ENCODE results near the gene VPS37B. TPM values are rescaled to one million over a fixed set of nuclear protein-coding genes. Genes with fewer than 3 reads are reported as not detected.

The VPS37B gene
- total RNA-seq, 1 experiment from 2014 or later, result 24.0 TPM

DNA sequence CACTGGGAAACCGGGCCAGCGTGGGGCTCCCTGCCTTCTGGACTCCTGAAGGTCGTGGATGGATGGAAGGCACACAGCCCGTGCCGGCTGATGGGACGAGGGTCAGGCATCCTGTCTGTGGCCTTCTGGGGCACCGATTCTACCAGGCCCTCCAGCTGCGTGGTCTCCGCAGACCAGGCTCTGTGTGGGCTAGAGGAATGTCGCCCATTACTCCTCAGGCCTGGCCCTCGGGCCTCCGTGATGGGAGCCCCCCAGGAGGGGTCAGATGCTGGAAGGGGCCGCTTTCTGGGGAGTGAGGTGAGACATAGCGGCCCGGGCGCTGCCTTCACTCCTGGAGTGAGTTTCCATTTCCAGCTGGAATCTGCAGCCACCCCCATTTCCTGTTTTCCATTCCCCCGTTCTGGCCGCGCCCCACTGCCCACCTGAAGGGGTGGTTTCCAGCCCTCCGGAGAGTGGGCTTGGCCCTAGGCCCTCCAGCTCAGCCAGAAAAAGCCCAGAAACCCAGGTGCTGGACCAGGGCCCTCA, 33.8 kb downstream of the VPS37B start:
- no TSS peak for BruUV-seq (replicated peaks)
- POLR2A ChIA-PET, result no interaction called here
- CTCF ChIA-PET, result interaction anchor here (0.6 to 2.4 kb wide), 2 partner anchors 14 to 91 kb away, joined by 3 to 6 read pairs; no protein-coding TSS in a partner anchor
- TF ChIP-seq, protein P1, sequence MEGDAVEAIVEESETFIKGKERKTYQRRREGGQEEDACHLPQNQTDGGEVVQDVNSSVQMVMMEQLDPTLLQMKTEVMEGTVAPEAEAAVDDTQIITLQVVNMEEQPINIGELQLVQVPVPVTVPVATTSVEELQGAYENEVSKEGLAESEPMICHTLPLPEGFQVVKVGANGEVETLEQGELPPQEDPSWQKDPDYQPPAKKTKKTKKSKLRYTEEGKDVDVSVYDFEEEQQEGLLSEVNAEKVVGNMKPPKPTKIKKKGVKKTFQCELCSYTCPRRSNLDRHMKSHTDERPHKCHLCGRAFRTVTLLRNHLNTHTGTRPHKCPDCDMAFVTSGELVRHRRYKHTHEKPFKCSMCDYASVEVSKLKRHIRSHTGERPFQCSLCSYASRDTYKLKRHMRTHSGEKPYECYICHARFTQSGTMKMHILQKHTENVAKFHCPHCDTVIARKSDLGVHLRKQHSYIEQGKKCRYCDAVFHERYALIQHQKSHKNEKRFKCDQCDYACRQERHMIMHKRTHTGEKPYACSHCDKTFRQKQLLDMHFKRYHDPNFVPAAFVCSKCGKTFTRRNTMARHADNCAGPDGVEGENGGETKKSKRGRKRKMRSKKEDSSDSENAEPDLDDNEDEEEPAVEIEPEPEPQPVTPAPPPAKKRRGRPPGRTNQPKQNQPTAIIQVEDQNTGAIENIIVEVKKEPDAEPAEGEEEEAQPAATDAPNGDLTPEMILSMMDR (IDR thresholded peaks at IDR 0.05; ENCODE audit: insufficient read depth in 1 of 2, low read depth in 1 of 2, low read length in 1 of 2, severe bottlenecking in 1 of 2, unreplicated experiment in 1 of 2), result no peak
- H3K4me3 ChIP-seq (ENCODE audit: low read depth, low read length), result no peak overlapping the region
- H3K9me3 Mint-ChIP-seq (ENCODE audit: unreplicated experiment), result no peaks in the 10 kb centered on the region
- peaks cover 34% of the 10 kb centered on the region for H3K36me3 Mint-ChIP-seq (ENCODE audit: insufficient read depth, unreplicated experiment)
- no peaks in the 10 kb centered on the region for H3K36me3 ChIP-seq (ENCODE audit: control insufficient read depth, insufficient read depth, low read length)
- no peaks in the 10 kb centered on the region for H3K27me3 Mint-ChIP-seq (ENCODE audit: insufficient read depth, unreplicated experiment)
- no peaks in the 10 kb centered on the region for H3K27me3 ChIP-seq (replicated peaks; ENCODE audit: control insufficient read depth, insufficient read depth, low read length)
- no peaks in the 10 kb centered on the region for H3K4me1 Mint-ChIP-seq (ENCODE audit: low read depth, unreplicated experiment)
- intact Hi-C loops (cut with micrococcal nuclease; ENCODE audit: unreplicated experiment), result loop anchor here (10.0 kb wide), 1 partner anchor 227 kb away; no protein-coding TSS in a partner anchor
- no peak overlapping the region for H3K27ac Mint-ChIP-seq (ENCODE audit: unreplicated experiment)
- peaks cover 8% of the 10 kb centered on the region; the same call in 1 of the 2 replicates for H3K4me1 ChIP-seq
- DNase-seq, result peak in 1 of 2 experiments; percentile 12
- no peaks in the 10 kb centered on the region for H3K9me3 ChIP-seq
- no peak overlapping the region for H3K4me3 Mint-ChIP-seq (ENCODE audit: unreplicated experiment)

DNA sequence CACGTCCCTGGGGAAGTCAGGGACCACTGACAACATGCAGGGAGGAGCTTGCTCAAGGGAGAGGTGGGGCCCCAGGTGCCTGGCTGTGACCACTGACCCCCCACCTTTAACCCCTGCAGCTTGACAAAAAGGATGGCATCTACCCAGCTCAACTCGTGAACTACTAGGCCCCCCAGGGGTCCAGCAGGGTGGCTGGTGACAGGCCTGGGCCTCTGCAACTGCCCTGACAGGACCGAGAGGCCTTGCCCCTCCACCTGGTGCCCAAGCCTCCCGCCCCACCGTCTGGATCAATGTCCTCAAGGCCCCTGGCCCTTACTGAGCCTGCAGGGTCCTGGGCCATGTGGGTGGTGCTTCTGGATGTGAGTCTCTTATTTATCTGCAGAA, 34.3 kb downstream of the VPS37B start:
- Mint-ChIP-seq H3K9me3 (ENCODE audit: unreplicated experiment) (no peaks in the 10 kb centered on the region), H3K4me3 (ENCODE audit: unreplicated experiment) (no peak overlapping the region), H3K4me1 (ENCODE audit: low read depth, unreplicated experiment) (no peaks in the 10 kb centered on the region), H3K27me3 (ENCODE audit: insufficient read depth, unreplicated experiment) (no peaks in the 10 kb centered on the region), H3K27ac (ENCODE audit: unreplicated experiment) (no peak overlapping the region), H3K36me3 (ENCODE audit: insufficient read depth, unreplicated experiment) (peaks cover 30% of the 10 kb centered on the region)
- H3K4me1 ChIP-seq, result peaks cover 8% of the 10 kb centered on the region; the same call in 1 of the 2 replicates
- intact Hi-C loops (cut with micrococcal nuclease; ENCODE audit: unreplicated experiment), result loop anchor here (10.0 kb wide), 1 partner anchor 227 kb away; no protein-coding TSS in a partner anchor
- H3K4me3 ChIP-seq (ENCODE audit: low read depth, low read length), result no peak overlapping the region
- BruUV-seq (replicated peaks), result no TSS peak
- POLR2A ChIA-PET, result no interaction called here
- H3K9me3 ChIP-seq, result no peaks in the 10 kb centered on the region
- TF ChIP-seq, protein P1 (IDR thresholded peaks at IDR 0.05; ENCODE audit: insufficient read depth in 1 of 2, low read depth in 1 of 2, low read length in 1 of 2, severe bottlenecking in 1 of 2, unreplicated experiment in 1 of 2), result no peak
- no peaks in the 10 kb centered on the region for H3K36me3 ChIP-seq (ENCODE audit: control insufficient read depth, insufficient read depth, low read length)
- CTCF ChIA-PET, result interaction anchor here (0.5 to 2.4 kb wide), 2 partner anchors 91 to 110 kb away, joined by 5 to 6 read pairs; no protein-coding TSS in a partner anchor
- no peak for DNase-seq
- no peaks in the 10 kb centered on the region for H3K27me3 ChIP-seq (replicated peaks; ENCODE audit: control insufficient read depth, insufficient read depth, low read length)

DNA sequence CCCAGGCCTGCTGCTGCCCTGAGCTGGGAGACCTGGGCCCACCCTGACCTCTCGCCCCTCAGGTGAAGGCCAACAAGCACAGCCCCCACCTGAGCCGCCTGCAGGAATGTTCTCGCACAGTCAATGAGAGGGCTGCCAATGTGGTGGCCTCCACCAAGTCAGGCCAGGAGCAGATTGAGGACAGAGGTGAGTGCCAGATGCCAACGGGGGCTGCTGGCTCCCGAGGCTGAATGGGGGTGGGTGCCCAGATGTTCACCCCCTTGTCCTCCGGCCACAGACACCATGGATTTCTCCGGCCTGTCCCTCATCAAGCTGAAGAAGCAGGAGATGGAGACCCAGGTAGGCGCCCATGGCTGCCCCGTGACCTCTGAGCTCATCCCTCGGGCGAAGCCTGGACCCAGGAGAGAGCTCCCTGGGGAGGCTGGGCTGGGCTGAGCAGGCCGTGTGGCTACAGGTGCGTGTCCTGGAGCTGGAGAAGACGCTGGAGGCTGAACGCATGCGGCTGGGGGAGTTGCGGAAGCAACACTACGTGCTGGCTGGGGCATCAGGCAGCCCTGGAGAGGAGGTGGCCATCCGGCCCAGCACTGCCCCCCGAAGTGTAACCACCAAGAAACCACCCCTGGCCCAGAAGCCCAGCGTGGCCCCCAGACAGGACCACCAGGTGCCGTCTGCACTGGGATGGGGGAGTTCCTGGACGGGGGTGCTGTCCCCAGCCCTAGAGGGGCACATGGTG, 34.9 kb downstream of the VPS37B start:
- no peak for DNase-seq
- Mint-ChIP-seq H3K9me3 (ENCODE audit: unreplicated experiment) (no peaks in the 10 kb centered on the region), H3K27ac (ENCODE audit: unreplicated experiment) (no peak overlapping the region), H3K4me3 (ENCODE audit: unreplicated experiment) (no peak overlapping the region), H3K27me3 (ENCODE audit: insufficient read depth, unreplicated experiment) (no peaks in the 10 kb centered on the region), H3K4me1 (ENCODE audit: low read depth, unreplicated experiment) (no peaks in the 10 kb centered on the region), H3K36me3 (ENCODE audit: insufficient read depth, unreplicated experiment) (peaks cover 33% of the 10 kb centered on the region)
- ChIA-PET CTCF (interaction anchor here (0.5 to 2.4 kb wide), 8 partner anchors 10 to 377 kb away, joined by 3 to 9 read pairs (median 4); partner anchors contain the start of gene CCDC62), POLR2A (no interaction called here)
- no peak overlapping the region for H3K4me3 ChIP-seq (ENCODE audit: low read depth, low read length)
- H3K27me3 ChIP-seq (replicated peaks; ENCODE audit: control insufficient read depth, insufficient read depth, low read length), result no peaks in the 10 kb centered on the region
- no TSS peak for BruUV-seq (replicated peaks)
- no peaks in the 10 kb centered on the region for H3K36me3 ChIP-seq (ENCODE audit: control insufficient read depth, insufficient read depth, low read length)
- H3K4me1 ChIP-seq, result peaks cover 8% of the 10 kb centered on the region; the same call in 1 of the 2 replicates
- no peaks in the 10 kb centered on the region for H3K9me3 ChIP-seq
- TF ChIP-seq, protein P1 (IDR thresholded peaks at IDR 0.05; ENCODE audit: insufficient read depth in 1 of 2, low read depth in 1 of 2, low read length in 1 of 2, severe bottlenecking in 1 of 2, unreplicated experiment in 1 of 2), result no peak
- intact Hi-C loops (cut with micrococcal nuclease; ENCODE audit: unreplicated experiment), result loop anchor here (1.0 to 10.0 kb wide), 2 partner anchors 91 to 226 kb away; no protein-coding TSS in a partner anchor
